ENCODE measurements around the gene BCL11B. TPM values are rescaled to one million over a fixed set of nuclear protein-coding genes. Genes with fewer than 3 reads are reported as not detected.

The BCL11B gene
- total RNA-seq, 1 donor from 2014 or later: 11.5 TPM

DNA sequence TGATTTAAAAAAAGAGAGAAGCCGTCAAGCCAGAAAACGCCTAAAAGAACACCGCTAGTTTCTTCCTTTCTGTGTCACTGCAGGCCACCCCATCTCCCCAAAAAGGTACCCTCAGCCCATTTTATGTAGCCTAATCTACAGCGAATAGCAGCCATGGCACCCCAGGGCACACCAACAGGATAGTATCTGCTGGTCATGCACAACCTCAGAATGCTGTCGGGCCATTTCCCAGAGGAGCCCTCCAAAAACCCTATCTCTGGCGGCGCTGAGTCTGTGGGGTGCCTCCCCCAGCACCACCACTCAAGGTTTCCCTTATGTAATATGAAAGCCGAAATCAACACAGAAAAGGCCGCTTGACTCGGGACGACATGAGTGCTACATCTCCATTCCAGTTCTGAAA, 98.9 kb downstream of the BCL11B start:
- Histone ChIP-seq H3K27me3 (no peaks in the 10 kb centered on the region), H3K4me3 (no peak overlapping the region), H3K4me1 (peaks cover 10% of the 10 kb centered on the region), H3K36me3 (no peaks in the 10 kb centered on the region), H3K9me3 (no peaks in the 10 kb centered on the region), H3K27ac (no peak overlapping the region)
- intact Hi-C loops (cut with DNase I): no loop called here
- peak; percentile 46 to 56 for DNase-seq (ENCODE audit: extremely low spot score in 2 of 2)
- no peak for TF ChIP-seq POLR2A (IDR thresholded peaks at IDR 0.05)
- no peak for TF ChIP-seq POLR2AphosphoS5 (IDR thresholded peaks at IDR 0.05; ENCODE audit: insufficient read depth in 1 of 2, low read depth in 1 of 2)
- TF ChIP-seq CTCF (IDR thresholded peaks at IDR 0.05): no peak

- Histone ChIP-seq H3K9me3 (no peaks in the 10 kb centered on the region), H3K4me3 (no peak overlapping the region), H3K27me3 (no peaks in the 10 kb centered on the region), H3K27ac (no peak overlapping the region), H3K36me3 (no peaks in the 10 kb centered on the region), H3K4me1 (no peaks in the 10 kb centered on the region)
- DNase-seq (ENCODE audit: extremely low spot score in 2 of 2): no peak
- intact Hi-C loops (cut with DNase I): no loop called here
- TF ChIP-seq POLR2AphosphoS5 (IDR thresholded peaks at IDR 0.05; ENCODE audit: insufficient read depth in 1 of 2, low read depth in 1 of 2) (no peak), CTCF (IDR thresholded peaks at IDR 0.05) (no peak), POLR2A (IDR thresholded peaks at IDR 0.05) (no peak)
These were observed 100.6 kb downstream of the BCL11B start for GRCh38 chr14:99171396-99171795.

GRCh38 chr14:99169776-99170356, 102.1 kb downstream of the BCL11B start:
- no peaks in the 10 kb centered on the region for H3K27me3 ChIP-seq
- no peak for TF ChIP-seq POLR2AphosphoS5 (IDR thresholded peaks at IDR 0.05; ENCODE audit: insufficient read depth in 1 of 2, low read depth in 1 of 2)
- TF ChIP-seq CTCF (IDR thresholded peaks at IDR 0.05): no peak
- TF ChIP-seq POLR2A (IDR thresholded peaks at IDR 0.05): no peak
- DNase-seq (ENCODE audit: extremely low spot score in 2 of 2): peak; percentile 14 to 29
- no peaks in the 10 kb centered on the region for H3K9me3 ChIP-seq
- intact Hi-C loops (cut with DNase I): no loop called here
- no peak overlapping the region for H3K4me3 ChIP-seq
- H3K27ac ChIP-seq: no peak overlapping the region
- H3K4me1 ChIP-seq: no peaks in the 10 kb centered on the region
- no peaks in the 10 kb centered on the region for H3K36me3 ChIP-seq

DNA sequence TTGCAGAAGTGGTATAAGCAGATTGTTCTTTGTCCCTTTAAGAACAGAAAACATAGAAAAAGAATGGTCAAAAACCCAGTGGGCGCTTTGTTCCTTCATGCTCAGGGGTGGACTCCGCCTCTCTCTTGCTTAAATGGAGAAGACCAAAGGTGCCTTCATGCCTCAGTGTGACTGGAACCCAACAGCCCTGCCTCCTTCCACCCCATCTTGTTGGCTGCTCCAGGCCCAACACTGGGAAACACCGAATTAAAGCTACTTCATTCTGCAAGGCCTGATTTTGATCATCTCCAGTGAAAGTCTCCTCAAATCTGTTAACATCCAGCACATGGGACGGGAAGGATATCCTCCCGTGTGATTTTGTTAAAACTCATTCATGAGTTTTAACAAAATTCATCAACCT, 103.7 kb downstream of the BCL11B start:
- peak; percentile 22 to 27 for DNase-seq (ENCODE audit: extremely low spot score in 2 of 2)
- intact Hi-C loops (cut with DNase I): no loop called here

More for the DNA sequence above, 103.7 kb downstream of the BCL11B start:
- Histone ChIP-seq H3K27ac (no peak overlapping the region), H3K9me3 (no peaks in the 10 kb centered on the region), H3K27me3 (no peaks in the 10 kb centered on the region), H3K36me3 (no peaks in the 10 kb centered on the region), H3K4me3 (no peak overlapping the region), H3K4me1 (no peaks in the 10 kb centered on the region)
- TF ChIP-seq CTCF (IDR thresholded peaks at IDR 0.05) (no peak), POLR2A (IDR thresholded peaks at IDR 0.05) (no peak), POLR2AphosphoS5 (IDR thresholded peaks at IDR 0.05; ENCODE audit: insufficient read depth in 1 of 2, low read depth in 1 of 2) (no peak)

All from vagina (tissue), 2 donors.